Panc1 (cell line): ENCODE measurements around the gene ART1. TPM values are rescaled to one million over a fixed set of nuclear protein-coding genes. Genes with fewer than 3 reads are reported as not detected.

Experiments used
- ATAC-seq: fragments of 200-7000 bp; cut with Tn5 transposase; 2 replicates; pipeline ENCODE4 v1.9.1; 2020; ENCODE audit warnings: mild to moderate bottlenecking, moderate library complexity
- BruUV-seq: library from RNA; stranded (reverse); fragments of 400-500 nt; replicated peaks from 2 replicates; lab custom pipeline; 2021; lab: Mats Ljungman, UMichigan
- CTCF ChIA-PET: fragments of 300-600 bp; sonication (Branson Sonifier 250); formaldehyde crosslinking; loops from one replicate; lab custom pipeline; 2022; ENCODE audit warnings: antibody characterized with exemption; lab: Charles Lee
- POLR2A ChIA-PET: fragments of 300-600 bp; sonication (Branson Sonifier 250); formaldehyde crosslinking; loops from one replicate; lab custom pipeline; 2022; ENCODE audit warnings: antibody characterized with exemption; lab: Charles Lee
- DNase-seq: peaks from one replicate; pipeline ENCODE4 v3.0.0-alpha.2; 2010; ENCODE audit warnings: low read depth, low spot score
- H3K27ac ChIP-seq: 2 replicates; pipeline ENCODE4 v1.5.1; 2011; ENCODE audit warnings: mild to moderate bottlenecking, low read length, inconsistent platforms
- H3K27me3 ChIP-seq: fragments of 200-500 bp; sonication (Bioruptor generic); 2 replicates; pipeline ENCODE4 v1.6.0; 2014; ENCODE audit warnings: low read length, inconsistent platforms; ENCODE audit not compliant: control insufficient read depth, insufficient read depth
- H3K36me3 ChIP-seq: fragments of 200-500 bp; sonication (Bioruptor generic); 2 replicates; pipeline ENCODE4 v1.5.1; 2014; ENCODE audit warnings: inconsistent platforms, mild to moderate bottlenecking, low read length, moderate library complexity; ENCODE audit not compliant: control insufficient read depth, insufficient read depth
- H3K4me1 ChIP-seq: 2 replicates; pipeline ENCODE4 v1.5.1; 2011; ENCODE audit warnings: inconsistent platforms, mild to moderate bottlenecking, low read length, moderate library complexity; ENCODE audit not compliant: control insufficient read depth, insufficient read depth
- H3K4me3 ChIP-seq, 2 experiments: 2 replicates each; pipeline ENCODE4 v1.5.1; 2011 to 2012; ENCODE audit warnings: low read depth in 2 of 2, low read length in 2 of 2, mild to moderate bottlenecking in 2 of 2, inconsistent platforms in 1 of 2, moderate library complexity in 1 of 2
- H3K9me3 ChIP-seq: fragments of 200-500 bp; sonication (Bioruptor generic); 2 replicates; pipeline ENCODE4 v1.5.1; 2014; ENCODE audit warnings: low read depth, mild to moderate bottlenecking, inconsistent platforms, low read length, moderate library complexity; ENCODE audit not compliant: control insufficient read depth, insufficient read depth
- CTCF ChIP-seq: fragments of 450-650 bp; IDR thresholded peaks from 2 replicates; pipeline ENCODE4 v1.5.1; 2017; ENCODE audit warnings: mild to moderate bottlenecking
- POLR2AphosphoS5 ChIP-seq: IDR thresholded peaks from 2 replicates; pipeline ENCODE4 v1.6.1; 2012; ENCODE audit warnings: mild to moderate bottlenecking, low read depth, low read length, moderate library complexity
- REST ChIP-seq, 2 experiments: IDR thresholded peaks; 2 replicates each; pipeline ENCODE4 v1.6.1; 2011 to 2012; ENCODE audit warnings: low read depth in 2 of 2, control low read depth in 1 of 2, low read length in 1 of 2, mild to moderate bottlenecking in 1 of 2, moderate library complexity in 1 of 2; ENCODE audit not compliant: insufficient read depth in 1 of 2
- SIN3A ChIP-seq: IDR thresholded peaks from 2 replicates; pipeline ENCODE4 v1.6.1; 2012; ENCODE audit warnings: low read depth, mild to moderate bottlenecking, low read length, moderate library complexity, borderline replicate concordance; ENCODE audit not compliant: insufficient read depth
- TCF7L2 ChIP-seq: IDR thresholded peaks from 2 replicates; pipeline ENCODE4 v1.6.1; 2011; ENCODE audit warnings: mild to moderate bottlenecking, low read depth, low read length, inconsistent platforms
- in situ Hi-C: cut with HindIII; loops from 2 replicates; pipeline ENCODE4 v1.10.0; 2016; ENCODE audit warnings: low sequenced_read_pairs, low pct_unique_long_range_greater_than_20kb
- intact Hi-C: fragments of 100-400 bp; cut with micrococcal nuclease; formaldehyde crosslinking; loops from one replicate; pipeline ENCODE4 v1.10.0; 2022; ENCODE audit not compliant: unreplicated experiment
- total RNA-seq: library from RNA; stranded (reverse); gene quantifications from one replicate; pipeline ENCODE4 v1.2.1, GENCODE V29; 2021; ENCODE audit not compliant: unreplicated experiment

ART1 gene
- total RNA-seq, 1 experiment from 2014 or later = not detected

GRCh38 chr11:3664032-3664630 lies 19.2 kb downstream of the ART1 start:
- no peak for TF ChIP-seq SIN3A
- no peak for TF ChIP-seq POLR2AphosphoS5
- TF ChIP-seq TCF7L2 = no peak
- TF ChIP-seq CTCF = no peak
- no peak for TF ChIP-seq REST (IDR thresholded peaks at IDR 0.05; ENCODE audit: insufficient read depth in 1 of 2, low read depth in 2 of 2, low read length in 1 of 2)
- Histone ChIP-seq H3K27ac (no peak overlapping the region), H3K9me3 (no peaks in the 10 kb centered on the region), H3K4me1 (no peaks in the 10 kb centered on the region), H3K36me3 (peaks cover 3% of the 10 kb centered on the region; the same call in 1 of the 2 replicates), H3K4me3 (no peak overlapping the region), H3K27me3 (no peaks in the 10 kb centered on the region)
- BruUV-seq = no TSS peak
- ATAC-seq (peak; percentile 8; the same call in 1 of the 2 replicates), DNase-seq (no peak)
- intact Hi-C loops = no loop called here
- in situ Hi-C loops = no loop called here
- ChIA-PET CTCF (interaction anchor here (0.7 to 0.9 kb wide), 2 partner anchors 36 to 409 kb away, joined by 3 to 4 read pairs; no protein-coding TSS in a partner anchor), POLR2A (no interaction called here)

GRCh38 chr11:3665336-3666022 lies 20.6 kb downstream of the ART1 start:
- H3K9me3 ChIP-seq = no peaks in the 10 kb centered on the region
- in situ Hi-C loops (no loop called here), intact Hi-C loops (no loop called here)
- no peak overlapping the region for H3K4me3 ChIP-seq
- ChIA-PET CTCF (no interaction called here), POLR2A (no interaction called here)
- no peak for ATAC-seq
- H3K4me1 ChIP-seq = no peaks in the 10 kb centered on the region
- BruUV-seq = no TSS peak
- TF ChIP-seq REST (IDR thresholded peaks at IDR 0.05; ENCODE audit: insufficient read depth in 1 of 2, low read depth in 2 of 2, low read length in 1 of 2) (no peak), TCF7L2 (no peak), POLR2AphosphoS5 (no peak), CTCF (no peak), SIN3A (no peak)
- H3K27me3 ChIP-seq = no peaks in the 10 kb centered on the region
- DNase-seq = no peak
- no peak overlapping the region for H3K27ac ChIP-seq
- peaks cover 3% of the 10 kb centered on the region; the same call in 1 of the 2 replicates for H3K36me3 ChIP-seq
